A549 (cell line): Measurements from ENCODE around the gene GNA15. TPM values are rescaled to one million over a fixed set of nuclear protein-coding genes. Genes with fewer than 3 reads are reported as not detected.

Source experiments
- ATAC-seq, 2 experiments: fragments of 200-7000 bp in 1 of 2; fragments of >200 bp in 1 of 2; cut with Nextera tagmentation in 1 of 2; cut with Tn5 transposase in 1 of 2; 3 replicates each; pipeline versions ENCODE4 v1.8.0 to v1.9.1; 2018 to 2020; ENCODE audit warnings: mild to moderate bottlenecking in 1 of 2, moderate library complexity in 1 of 2
- CTCF ChIA-PET: fragments of 300-600 bp; sonication (Branson Sonifier 250); formaldehyde crosslinking; extraction: SDS; loops from one replicate; lab custom pipeline; 2021; ENCODE audit warnings: antibody characterized with exemption, inconsistent platforms; lab: Yijun Ruan, JAX
- POLR2A ChIA-PET: fragments of 350-600 bp; formaldehyde crosslinking; extraction: SDS; loops from one replicate; lab custom pipeline; 2021; ENCODE audit warnings: antibody characterized with exemption, inconsistent platforms; lab: Yijun Ruan, JAX
- DNase-seq, 2 experiments: peaks; one replicate each; pipeline versions ENCODE4 v3.0.0 to v3.0.0-alpha.2; 2011 to 2016; ENCODE audit warnings: low read depth in 1 of 2, low spot score in 1 of 2
- FAIRE-seq: peaks from 2 replicates; lab custom pipeline; 2011; peaks lifted over from hg19 to GRCh38; lab: Jason Lieb, UNC
- H3K27ac ChIP-seq, 2 experiments: fragments of >200 bp; sonication (Bioruptor Twin); formaldehyde crosslinking; 3 replicates each; pipeline ENCODE4 v1.5.1; 2016 to 2017
- H3K4me1 ChIP-seq: fragments of >200 bp; sonication (Bioruptor Twin); formaldehyde crosslinking; 3 replicates; pipeline ENCODE4 v1.6.1; 2016
- H3K4me2 ChIP-seq: fragments of >200 bp; sonication (Bioruptor Twin); formaldehyde crosslinking; 3 replicates; pipeline ENCODE4 v1.6.1; 2016
- H3K4me3 ChIP-seq: fragments of >200 bp; sonication (Bioruptor Twin); formaldehyde crosslinking; 3 replicates; pipeline ENCODE4 v1.5.1; 2016
- H3K9me3 ChIP-seq: fragments of >200 bp; sonication (Bioruptor Twin); formaldehyde crosslinking; 3 replicates; pipeline ENCODE4 v1.6.1; 2016
- CBX8 ChIP-seq: fragments of 200-600 bp; sonication (generic); IDR thresholded peaks from 2 replicates; pipeline ENCODE4 v1.6.1; 2016
- CEBPB ChIP-seq, 2 experiments: fragments of >200 bp in 1 of 2; sonication (Bioruptor Twin) in 1 of 2; formaldehyde crosslinking in 1 of 2; IDR thresholded peaks; 2 replicates each; pipeline ENCODE4 v1.6.1; 2012 to 2016
- EHF ChIP-seq: fragments of 250-450 bp; sonication (Bioruptor Pico); IDR thresholded peaks from 2 replicates; pipeline ENCODE4 v1.5.0; 2020; ENCODE audit warnings: mild to moderate bottlenecking
- EHMT2 ChIP-seq: fragments of 200-600 bp; sonication (generic); IDR thresholded peaks from 2 replicates; pipeline ENCODE4 v1.6.1; 2016; ENCODE audit warnings: antibody characterized with exemption, low read depth, mild to moderate bottlenecking, moderate library complexity
- EP300 ChIP-seq, 2 experiments: fragments of >200 bp; sonication (Bioruptor Twin); formaldehyde crosslinking; IDR thresholded peaks; 2 replicates in 1 of 2; 3 replicates in 1 of 2; pipeline ENCODE4 v1.6.1; 2016 to 2017
- FOSB ChIP-seq: fragments of 250-450 bp; sonication (Bioruptor Pico); IDR thresholded peaks from 2 replicates; pipeline ENCODE4 v1.5.0; 2020; ENCODE audit warnings: mild to moderate bottlenecking, moderate library complexity
- HDAC2 ChIP-seq: fragments of 200-600 bp; sonication (generic); IDR thresholded peaks from 2 replicates; pipeline ENCODE4 v1.6.1; 2016
- HOXA7 ChIP-seq: fragments of 250-450 bp; sonication (Bioruptor Pico); IDR thresholded peaks from 2 replicates; pipeline ENCODE4 v1.5.0; 2020; ENCODE audit warnings: mild to moderate bottlenecking, moderate library complexity
- HOXB13 ChIP-seq: fragments of 250-450 bp; sonication (Bioruptor Pico); IDR thresholded peaks from 2 replicates; pipeline ENCODE4 v1.5.0; 2020; ENCODE audit warnings: low read depth, mild to moderate bottlenecking, moderate library complexity
- HOXB5 ChIP-seq: fragments of 250-450 bp; sonication (Bioruptor Pico); IDR thresholded peaks from 2 replicates; pipeline ENCODE4 v1.5.0; 2020; ENCODE audit warnings: mild to moderate bottlenecking, moderate library complexity
- JUN ChIP-seq, 2 experiments: fragments of >200 bp; sonication (Bioruptor Twin); formaldehyde crosslinking; IDR thresholded peaks; 2 replicates in 1 of 2; 3 replicates in 1 of 2; pipeline ENCODE4 v1.6.1; 2016 to 2017
- JUNB ChIP-seq: fragments of >200 bp; sonication (Bioruptor Twin); formaldehyde crosslinking; IDR thresholded peaks from 2 replicates; pipeline ENCODE4 v1.6.1; 2016
- KDM5A ChIP-seq: fragments of 200-600 bp; sonication (generic); IDR thresholded peaks from 2 replicates; pipeline ENCODE4 v1.6.1; 2016; ENCODE audit warnings: antibody characterized with exemption, mild to moderate bottlenecking
- MAFK ChIP-seq: fragments of 450-650 bp; IDR thresholded peaks from 2 replicates; pipeline ENCODE4 v1.6.1; 2014; ENCODE audit not compliant: partially characterized antibody
- MAZ ChIP-seq: fragments of 150-350 bp; IDR thresholded peaks from 2 replicates; pipeline ENCODE4 v1.6.1; 2014; ENCODE audit warnings: antibody characterized with exemption, low read depth, low read length, borderline replicate concordance
- MYC ChIP-seq: IDR thresholded peaks from 2 replicates; pipeline ENCODE4 v1.6.1; 2012; ENCODE audit warnings: mild to moderate bottlenecking, inconsistent platforms, low read length, improper control_type of control experiment, borderline replicate concordance
- NR3C1 ChIP-seq: fragments of >200 bp; sonication (Bioruptor Twin); formaldehyde crosslinking; IDR thresholded peaks from 3 replicates; pipeline ENCODE4 v1.6.1; 2017
- PHF8 ChIP-seq: fragments of 200-600 bp; sonication (generic); IDR thresholded peaks from 2 replicates; pipeline ENCODE4 v1.6.1; 2016; ENCODE audit warnings: low read depth, mild to moderate bottlenecking, antibody characterized with exemption, moderate library complexity, borderline replicate concordance
- RAD21 ChIP-seq, 2 experiments: fragments of >200 bp in 1 of 2; sonication (Bioruptor Twin) in 1 of 2; formaldehyde crosslinking in 1 of 2; IDR thresholded peaks in 1 of 2; conservative IDR thresholded peaks in 1 of 2; 2 replicates in 1 of 2; 3 replicates in 1 of 2; pipeline ENCODE4 v1.6.1; 2012 to 2018; ENCODE audit warnings: inconsistent platforms in 1 of 2
- RARB ChIP-seq: fragments of 250-450 bp; sonication (Bioruptor Pico); IDR thresholded peaks from 2 replicates; pipeline ENCODE4 v1.8.0; 2021; ENCODE audit warnings: mild to moderate bottlenecking, moderate library complexity
- RNF2 ChIP-seq: fragments of 200-600 bp; sonication (generic); IDR thresholded peaks from 2 replicates; pipeline ENCODE4 v1.6.1; 2016; ENCODE audit warnings: low read depth, mild to moderate bottlenecking, antibody characterized with exemption, moderate library complexity, borderline replicate concordance
- SMC3 ChIP-seq: fragments of >200 bp; sonication (Bioruptor Twin); formaldehyde crosslinking; IDR thresholded peaks from 3 replicates; pipeline ENCODE4 v1.6.1; 2018; ENCODE audit warnings: inconsistent platforms
- SREBF2 ChIP-seq: fragments of 450-650 bp; IDR thresholded peaks from 2 replicates; pipeline ENCODE4 v1.6.1; 2014; ENCODE audit warnings: mild to moderate bottlenecking, moderate library complexity
- ZC3H11A ChIP-seq: fragments of 450-650 bp; IDR thresholded peaks from 2 replicates; pipeline ENCODE4 v1.6.1; 2014; ENCODE audit warnings: antibody characterized with exemption, mild to moderate bottlenecking
- ZNF302 ChIP-seq: fragments of 250-450 bp; sonication (Bioruptor Pico); IDR thresholded peaks from 2 replicates; pipeline ENCODE4 v1.9.0; 2021; ENCODE audit warnings: inconsistent platforms, mild to moderate bottlenecking, moderate library complexity
- WGBS: methylation state at CpG from one replicate; pipeline ENCODE4 v1.1.6; 2017; ENCODE audit errors: missing lambda C conversion rate; 5-methylcytosine and 5-hydroxymethylcytosine counted together
- polyA plus RNA-seq, 4 experiments: library from polyadenylated mRNA; depleted of rRNA in 3 of 4; stranded (reverse); fragments of >200 nt; fragmentation: RNase III in 1 of 4; extraction: RNeasy Plus Mini Kit Qiagen cat#74134 plus additional on column Dnase treatment in 1 of 4; gene quantifications; 2 replicates in 3 of 4; 3 replicates in 1 of 4; pipeline ENCODE4 v1.2.3, GENCODE V29; 2011 to 2017
- TF ChIP-seq, protein P1 (sequence below): IDR thresholded peaks from 2 replicates; pipeline ENCODE4 v1.6.1; 2012
- TF ChIP-seq, protein P2 (sequence below): fragments of 150-350 bp; IDR thresholded peaks from 2 replicates; pipeline ENCODE4 v1.6.1; 2014; ENCODE audit warnings: low read depth, mild to moderate bottlenecking, low read length

Gene GNA15
- polyA plus RNA-seq, 2 of the 4 experiments (the other 2 are of a cell fraction) = 0.06 TPM; not detected in 1

DNA sequence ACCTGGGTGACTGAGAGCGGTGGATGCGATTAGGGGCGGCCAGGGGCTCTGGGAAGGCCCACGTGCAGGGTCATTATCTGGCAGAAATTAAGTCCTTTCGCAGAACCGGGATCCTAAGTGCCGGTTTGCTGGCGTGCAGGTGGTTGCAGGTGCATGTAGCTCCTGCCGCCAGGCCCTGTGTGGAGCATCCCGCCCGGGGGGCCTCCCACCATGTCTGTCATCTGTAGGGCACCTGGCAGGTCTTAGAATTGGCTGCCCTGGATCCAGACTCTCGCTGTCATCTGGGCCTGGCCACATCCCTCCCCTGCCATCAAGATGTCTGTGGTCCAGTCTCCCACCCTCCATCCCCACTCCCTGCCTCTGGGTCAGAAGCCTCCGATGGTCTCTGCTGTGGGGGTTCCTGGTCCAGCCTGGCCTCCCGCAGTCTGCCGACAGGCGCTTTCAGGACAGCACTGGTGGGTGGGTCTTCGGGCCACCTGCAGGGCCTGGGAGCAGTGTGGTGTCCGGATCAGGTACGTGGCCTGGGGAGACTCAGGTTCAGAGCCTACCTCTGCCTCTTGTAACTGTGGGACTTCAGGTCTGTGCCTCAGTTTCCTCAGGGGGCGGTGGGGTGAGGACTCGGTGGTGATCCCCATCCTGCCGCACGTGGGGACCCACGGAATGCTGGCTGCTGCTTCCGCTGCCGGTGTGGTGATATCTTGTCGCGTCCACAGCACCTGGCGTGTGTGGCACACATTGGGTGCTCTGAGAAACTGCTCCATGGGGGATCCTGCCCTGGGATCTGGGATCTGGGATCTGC lies 36.3 kb upstream of the GNA15 start:
- no peaks in the 10 kb centered on the region for H3K9me3 ChIP-seq
- POLR2A ChIA-PET = no interaction called here
- ATAC-seq = no peak
- H3K4me2 ChIP-seq = no peak overlapping the region
- peaks cover 14% of the 10 kb centered on the region; the same call in 2 of the 3 replicates for H3K4me1 ChIP-seq
- TF ChIP-seq PHF8 (no peak), JUN (IDR thresholded peaks at IDR 0.05) (no peak), SREBF2 (no peak), HOXB13 (no peak), RAD21 (conservative IDR thresholded peaks at IDR 0.05 in 1 of 2, IDR thresholded peaks at IDR 0.05 in 1 of 2) (no peak), RNF2 (no peak), HDAC2 (no peak), EHMT2 (no peak), ZC3H11A (no peak), ZNF302 (no peak), CBX8 (no peak)
- TF ChIP-seq, protein P1, sequence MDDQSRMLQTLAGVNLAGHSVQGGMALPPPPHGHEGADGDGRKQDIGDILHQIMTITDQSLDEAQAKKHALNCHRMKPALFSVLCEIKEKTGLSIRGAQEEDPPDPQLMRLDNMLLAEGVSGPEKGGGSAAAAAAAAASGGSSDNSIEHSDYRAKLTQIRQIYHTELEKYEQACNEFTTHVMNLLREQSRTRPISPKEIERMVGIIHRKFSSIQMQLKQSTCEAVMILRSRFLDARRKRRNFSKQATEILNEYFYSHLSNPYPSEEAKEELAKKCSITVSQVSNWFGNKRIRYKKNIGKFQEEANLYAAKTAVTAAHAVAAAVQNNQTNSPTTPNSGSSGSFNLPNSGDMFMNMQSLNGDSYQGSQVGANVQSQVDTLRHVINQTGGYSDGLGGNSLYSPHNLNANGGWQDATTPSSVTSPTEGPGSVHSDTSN = no peak
- TF ChIP-seq, all 56 proteins: peak for 0
- Histone ChIP-seq H3K27ac (no peak overlapping the region), H3K4me3 (no peak overlapping the region)
- CTCF ChIA-PET = interaction anchor here (1.1 to 2.7 kb wide), 5 partner anchors 8 to 149 kb away, joined by 4 to 14 read pairs (median 5); no protein-coding TSS in a partner anchor
- no peak for FAIRE-seq
- DNase-seq = no peak
- 95% methylated on average over 16 of the region's 29 CpGs for WGBS

- H3K4me3 ChIP-seq = no peak overlapping the region
- DNase-seq (no peak), FAIRE-seq (no peak), ATAC-seq (no peak)
- 80% methylated on average over 7 of the region's 14 CpGs for WGBS
- POLR2A ChIA-PET = no interaction called here
- no peak overlapping the region for H3K4me2 ChIP-seq
- H3K9me3 ChIP-seq = no peaks in the 10 kb centered on the region
- peaks cover 14% of the 10 kb centered on the region; the same call in 2 of the 3 replicates for H3K4me1 ChIP-seq
- TF ChIP-seq, protein P1 = no peak
- TF ChIP-seq HOXA7 (CRISPR knock-in tag) = no peak
- no peak for TF ChIP-seq MYC
- no peak for TF ChIP-seq RARB (CRISPR knock-in tag)
- no peak for TF ChIP-seq HOXB5 (CRISPR knock-in tag)
- TF ChIP-seq KDM5A = no peak
- TF ChIP-seq CBX8 = no peak
- TF ChIP-seq MAFK = no peak
- no peak for TF ChIP-seq HOXB13
- TF ChIP-seq SMC3 = no peak
- no peak for TF ChIP-seq FOSB
- no peak for TF ChIP-seq NR3C1
- no peak for TF ChIP-seq JUNB
- no peak for TF ChIP-seq EHF
- TF ChIP-seq, protein P2, sequence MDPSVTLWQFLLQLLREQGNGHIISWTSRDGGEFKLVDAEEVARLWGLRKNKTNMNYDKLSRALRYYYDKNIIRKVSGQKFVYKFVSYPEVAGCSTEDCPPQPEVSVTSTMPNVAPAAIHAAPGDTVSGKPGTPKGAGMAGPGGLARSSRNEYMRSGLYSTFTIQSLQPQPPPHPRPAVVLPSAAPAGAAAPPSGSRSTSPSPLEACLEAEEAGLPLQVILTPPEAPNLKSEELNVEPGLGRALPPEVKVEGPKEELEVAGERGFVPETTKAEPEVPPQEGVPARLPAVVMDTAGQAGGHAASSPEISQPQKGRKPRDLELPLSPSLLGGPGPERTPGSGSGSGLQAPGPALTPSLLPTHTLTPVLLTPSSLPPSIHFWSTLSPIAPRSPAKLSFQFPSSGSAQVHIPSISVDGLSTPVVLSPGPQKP = no peak
- no peak for TF ChIP-seq MAZ
- TF ChIP-seq CEBPB (IDR thresholded peaks at IDR 0.05) = no peak
- TF ChIP-seq EP300 (IDR thresholded peaks at IDR 0.05) = no peak
- CTCF ChIA-PET = interaction anchor here (1.1 to 1.9 kb wide), 3 partner anchors 8 to 138 kb away, joined by 4 to 5 read pairs (median 5); no protein-coding TSS in a partner anchor
- no peak overlapping the region for H3K27ac ChIP-seq
Observed at GRCh38 chr19:3100331-3100730, 35.5 kb upstream of the GNA15 start.
